ENCODE data around the gene TRABD.

Gene TRABD

DNA sequence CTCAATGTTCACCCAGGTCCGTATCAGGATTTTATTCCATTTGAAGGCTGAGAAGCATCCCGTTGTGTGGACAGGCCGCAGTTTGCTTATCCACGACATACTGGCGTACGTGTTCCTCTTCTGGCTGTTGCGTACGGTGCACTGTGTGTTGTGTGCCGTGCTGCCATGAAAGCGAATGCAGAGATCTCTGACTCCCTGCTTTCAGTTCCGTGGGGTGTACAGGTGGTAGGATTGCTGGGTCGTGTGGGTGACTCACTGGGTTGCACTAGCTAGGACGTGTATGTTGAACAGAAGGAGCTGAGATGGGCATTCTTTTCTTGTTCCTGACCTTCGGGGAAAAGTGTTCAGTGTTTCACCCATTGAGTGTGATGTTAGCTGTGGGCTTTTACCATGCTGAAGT, 25.4 kb downstream of the TRABD start:
- H3K27ac ChIP-seq: no peak overlapping the region
- TF ChIP-seq ZFX (IDR thresholded peaks at IDR 0.05; ENCODE audit: borderline replicate concordance): no peak
- TF ChIP-seq CTCF (IDR thresholded peaks at IDR 0.05): no peak

- H3K27ac ChIP-seq: peak overlapping the region; percentile 37; the same call in 1 of the 2 replicates
- TF ChIP-seq CTCF (IDR thresholded peaks at IDR 0.05) (no peak), ZFX (IDR thresholded peaks at IDR 0.05; ENCODE audit: borderline replicate concordance) (no peak)
These were observed 27.6 kb downstream of the TRABD start for GRCh38 chr22:50213263-50213662.

- TF ChIP-seq CTCF (IDR thresholded peaks at IDR 0.05): no peak
- TF ChIP-seq ZFX (IDR thresholded peaks at IDR 0.05; ENCODE audit: borderline replicate concordance): no peak
- peak overlapping the region; percentile 37; the same call in 1 of the 2 replicates for H3K27ac ChIP-seq
These were observed 29.8 kb downstream of the TRABD start for GRCh38 chr22:50215297-50216054.

DNA sequence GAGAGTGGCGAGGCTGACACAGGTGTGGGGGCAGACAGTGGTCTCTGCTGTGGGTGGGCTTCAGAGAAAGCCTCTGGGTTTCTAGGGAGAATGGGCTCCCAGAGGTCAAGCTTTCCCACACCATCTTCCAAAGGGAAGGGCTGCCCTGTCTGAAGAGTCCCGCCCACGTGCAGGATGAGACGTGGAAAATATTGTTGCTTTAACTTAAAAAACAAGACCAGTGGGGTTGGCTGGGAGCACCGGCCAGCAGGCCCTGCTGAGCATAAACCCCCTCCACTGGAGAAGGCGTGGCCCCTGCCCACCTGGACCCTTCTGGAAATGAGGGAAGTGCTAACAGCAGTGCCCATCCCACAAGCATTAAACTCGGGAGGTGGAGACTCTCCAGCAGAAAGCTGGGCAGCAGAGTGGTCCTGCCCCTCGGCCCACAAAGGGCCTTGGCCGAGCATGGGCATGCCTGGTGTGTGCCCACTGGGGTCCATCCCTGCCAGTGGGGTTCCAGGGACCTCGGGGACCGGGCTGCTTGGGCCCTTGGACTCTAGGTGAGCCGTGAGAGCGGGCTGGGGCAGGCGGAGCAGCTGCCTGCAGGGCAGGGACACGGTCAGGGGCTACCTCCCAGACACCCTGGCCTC, 30.5 kb downstream of the TRABD start:
- TF ChIP-seq ZFX (IDR thresholded peaks at IDR 0.05; ENCODE audit: borderline replicate concordance) (no peak), CTCF (IDR thresholded peaks at IDR 0.05) (no peak)
- peak overlapping the region; percentile 37; the same call in 1 of the 2 replicates for H3K27ac ChIP-seq

GRCh38 chr22:50216684-50217520, 31.2 kb downstream of the TRABD start:
- peak overlapping the region; percentile 37; the same call in 1 of the 2 replicates for H3K27ac ChIP-seq
- no peak for TF ChIP-seq ZFX (IDR thresholded peaks at IDR 0.05; ENCODE audit: borderline replicate concordance)

DNA sequence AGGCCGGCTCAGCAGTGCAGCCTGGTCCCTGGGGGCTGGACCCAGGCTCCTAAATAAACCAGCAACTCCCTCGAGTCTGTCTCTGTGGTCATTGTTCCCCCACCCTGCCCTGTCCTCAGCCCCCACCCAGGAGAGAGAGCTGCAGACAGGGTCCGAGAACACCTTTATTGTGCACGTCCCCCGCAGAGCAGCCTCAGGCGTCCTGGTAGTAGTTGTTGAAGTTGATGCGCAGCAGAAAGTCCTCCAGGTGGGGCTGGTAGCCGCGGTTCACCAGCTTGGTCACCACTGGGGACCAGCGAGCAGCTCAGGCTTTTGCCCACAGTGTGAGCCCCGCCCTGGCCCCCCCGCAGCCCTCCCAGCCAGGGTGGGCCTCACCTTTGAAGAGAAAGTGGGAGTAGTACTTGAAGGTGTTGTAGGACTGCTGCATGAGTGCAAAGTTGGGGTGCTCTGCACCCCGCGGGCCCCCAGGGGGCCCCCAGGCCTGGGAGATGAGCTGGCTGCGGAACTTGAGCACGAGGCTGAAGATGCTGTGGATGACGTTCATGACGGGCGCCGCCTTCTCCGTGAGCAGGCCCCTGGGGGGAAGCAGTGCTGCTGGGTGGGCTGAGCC, 31.9 kb downstream of the TRABD start:
- no peak for TF ChIP-seq CTCF (IDR thresholded peaks at IDR 0.05)
- TF ChIP-seq ZFX (IDR thresholded peaks at IDR 0.05; ENCODE audit: borderline replicate concordance): no peak
- H3K27ac ChIP-seq: peak overlapping the region; percentile 56

All from 22Rv1 (cell line).